ENCODE measurements around the gene MBNL3. TPM values are rescaled to one million over a fixed set of nuclear protein-coding genes. Genes with fewer than 3 reads are reported as not detected.

MBNL3 gene
- total RNA-seq, 1 experiment from 2014 or later, result 5.1 TPM

DNA sequence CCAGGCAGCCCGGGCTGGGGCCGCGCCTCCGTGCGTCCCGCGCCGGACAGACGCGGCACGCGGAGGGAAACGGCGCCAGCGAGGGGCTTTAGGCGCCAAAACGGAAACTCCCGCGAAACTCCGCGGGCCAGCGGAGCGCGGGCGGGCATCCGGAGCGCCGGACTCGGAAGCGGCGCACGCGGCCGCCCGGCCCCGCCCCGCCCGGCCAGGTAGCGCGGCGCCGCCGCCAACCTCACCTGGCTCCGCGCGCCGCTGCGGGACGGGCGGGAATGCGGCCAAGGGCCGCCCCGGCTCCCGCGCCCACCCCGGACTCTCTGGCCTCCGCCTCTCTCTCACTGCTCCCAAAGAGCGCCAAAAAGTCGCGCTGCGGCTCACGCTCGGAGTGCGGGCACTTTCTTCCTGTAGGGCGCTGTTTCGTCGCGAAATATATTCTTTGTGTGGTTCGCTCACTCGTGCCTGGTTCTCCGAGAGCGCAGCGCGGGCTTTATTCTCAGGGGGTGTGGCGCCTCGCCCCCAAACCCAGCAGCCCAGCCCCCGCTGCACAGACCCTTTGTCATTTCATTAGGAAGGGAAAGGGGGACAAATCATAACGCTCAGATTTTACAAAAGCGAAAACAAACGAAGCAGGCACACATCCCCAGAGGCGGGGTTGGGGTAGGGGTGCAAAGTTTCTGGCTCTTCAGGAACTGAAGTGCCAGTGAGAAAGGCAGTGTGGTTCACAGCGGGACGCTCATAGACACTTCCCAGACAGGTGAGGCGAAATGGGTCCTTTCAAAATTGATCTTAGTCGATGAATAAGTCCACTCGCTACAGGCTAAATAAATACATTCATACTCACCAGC, 961 bp upstream of the MBNL3 start:
- peak overlapping the region; percentile 62 for H3K4me3 ChIP-seq (ENCODE audit: insufficient read depth, low read depth, low read length)
- H3K36me3 ChIP-seq (replicated peaks; ENCODE audit: control insufficient read depth, insufficient read depth, low read length), result no peaks in the 10 kb centered on the region
- peak; percentile 79 for DNase-seq
- H3K27me3 ChIP-seq (ENCODE audit: control insufficient read depth, insufficient read depth, low read length), result peaks cover 31% of the 10 kb centered on the region

DNA sequence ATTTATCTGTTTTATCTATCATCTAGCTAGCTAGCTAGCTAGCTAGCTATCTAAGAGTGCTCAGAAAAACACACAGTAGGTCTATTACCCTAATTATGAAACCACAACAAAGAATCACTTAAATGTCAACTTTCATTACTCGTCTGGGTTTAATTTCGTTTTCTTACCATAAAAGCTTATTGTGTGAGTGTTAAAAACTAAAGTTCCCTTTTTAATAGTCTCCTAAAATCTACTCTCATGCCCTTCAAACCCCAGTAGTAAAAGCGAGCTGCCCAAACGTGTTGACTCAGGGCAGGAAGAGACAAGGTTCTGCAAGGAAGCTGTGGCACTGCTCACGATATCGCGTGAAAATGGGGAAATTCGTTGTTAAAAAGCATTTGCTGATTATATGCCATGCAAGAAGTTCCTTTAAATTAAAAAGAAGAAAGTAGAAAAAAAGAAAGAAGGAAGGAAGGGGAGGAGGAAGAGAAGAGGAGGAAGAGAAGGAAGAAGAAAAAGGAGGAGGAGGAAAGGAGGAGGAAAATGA, 595 bp downstream of the MBNL3 start:
- no peak for DNase-seq
- Histone ChIP-seq H3K36me3 (replicated peaks; ENCODE audit: control insufficient read depth, insufficient read depth, low read length) (no peaks in the 10 kb centered on the region), H3K4me3 (ENCODE audit: insufficient read depth, low read depth, low read length) (peak overlapping the region; percentile 62), H3K27me3 (ENCODE audit: control insufficient read depth, insufficient read depth, low read length) (peaks cover 31% of the 10 kb centered on the region)

DNA sequence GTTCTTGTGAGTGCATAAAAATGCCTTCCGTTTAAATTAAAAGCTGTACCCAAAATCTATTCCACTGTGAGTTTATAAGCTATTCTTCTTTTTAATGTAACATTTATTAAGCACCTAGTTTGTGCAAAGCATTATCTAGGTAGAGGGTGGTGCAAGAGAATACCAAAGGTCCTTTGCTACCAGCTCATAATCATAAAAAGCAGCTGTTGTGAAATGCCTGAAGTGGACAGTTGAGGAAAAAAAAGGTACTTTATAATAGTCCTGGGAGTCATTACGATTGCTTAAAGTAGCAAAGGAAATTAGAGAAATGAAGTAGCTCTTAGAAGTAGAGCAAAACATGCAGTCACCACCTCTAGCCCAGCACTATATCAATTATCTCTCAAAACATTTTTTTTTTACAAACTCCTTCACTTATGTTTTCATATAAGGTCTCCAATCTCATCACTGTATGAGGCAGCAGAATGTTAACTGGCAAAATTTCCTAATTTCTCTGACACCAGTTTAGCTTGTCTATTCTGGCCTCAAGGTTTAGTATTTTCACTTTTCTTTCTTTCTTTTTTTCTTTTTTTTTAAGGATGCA, 2.1 kb downstream of the MBNL3 start:
- Histone ChIP-seq H3K36me3 (replicated peaks; ENCODE audit: control insufficient read depth, insufficient read depth, low read length) (no peaks in the 10 kb centered on the region), H3K4me3 (ENCODE audit: insufficient read depth, low read depth, low read length) (no peak overlapping the region), H3K27me3 (ENCODE audit: control insufficient read depth, insufficient read depth, low read length) (peaks cover 30% of the 10 kb centered on the region)
- no peak for DNase-seq

DNA sequence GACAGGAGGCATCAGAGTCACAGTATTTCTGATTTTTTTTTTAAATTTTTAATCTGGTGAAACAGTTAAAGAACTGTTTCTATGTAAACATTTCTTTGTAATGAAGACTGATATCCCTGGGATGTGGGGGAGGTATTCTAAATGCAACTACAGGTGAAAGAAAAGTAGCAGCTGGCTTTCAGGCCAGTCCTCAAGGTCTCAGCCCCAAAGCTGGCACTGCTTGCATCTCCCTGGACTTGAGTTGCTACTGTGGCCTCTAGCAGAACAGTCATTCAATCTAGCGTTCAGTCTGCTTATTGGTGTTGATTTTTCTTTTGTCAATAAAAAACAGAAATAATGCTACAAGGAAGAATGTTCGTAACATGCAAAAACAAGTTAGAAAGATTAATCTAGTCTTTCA, 4.9 kb downstream of the MBNL3 start:
- Histone ChIP-seq H3K27me3 (ENCODE audit: control insufficient read depth, insufficient read depth, low read length) (peaks cover 12% of the 10 kb centered on the region), H3K4me3 (ENCODE audit: insufficient read depth, low read depth, low read length) (no peak overlapping the region), H3K36me3 (replicated peaks; ENCODE audit: control insufficient read depth, insufficient read depth, low read length) (no peaks in the 10 kb centered on the region)
- no peak for DNase-seq

DNA sequence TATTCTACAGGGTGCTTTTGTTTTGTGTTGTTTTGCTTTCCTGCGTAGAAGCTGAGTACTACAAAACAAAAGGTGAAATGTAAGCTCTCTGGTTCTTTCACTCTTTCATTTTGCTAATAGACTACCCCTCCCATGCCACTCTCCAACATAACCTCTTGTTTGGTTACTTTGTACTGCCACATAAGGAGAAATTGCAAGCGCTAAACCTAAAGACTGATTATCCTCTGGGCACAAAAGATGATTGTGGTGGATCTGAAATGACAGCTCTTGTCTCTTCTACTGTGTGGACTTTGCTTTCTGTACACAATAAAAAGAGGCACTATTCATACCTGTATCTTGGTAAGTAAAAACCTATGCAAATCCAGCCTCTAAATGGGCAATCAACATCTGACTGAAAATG, 5.3 kb downstream of the MBNL3 start:
- no peak overlapping the region for H3K4me3 ChIP-seq (ENCODE audit: insufficient read depth, low read depth, low read length)
- no peaks in the 10 kb centered on the region for H3K36me3 ChIP-seq (replicated peaks; ENCODE audit: control insufficient read depth, insufficient read depth, low read length)
- H3K27me3 ChIP-seq (ENCODE audit: control insufficient read depth, insufficient read depth, low read length), result peaks cover 8% of the 10 kb centered on the region
- DNase-seq, result no peak

DNA sequence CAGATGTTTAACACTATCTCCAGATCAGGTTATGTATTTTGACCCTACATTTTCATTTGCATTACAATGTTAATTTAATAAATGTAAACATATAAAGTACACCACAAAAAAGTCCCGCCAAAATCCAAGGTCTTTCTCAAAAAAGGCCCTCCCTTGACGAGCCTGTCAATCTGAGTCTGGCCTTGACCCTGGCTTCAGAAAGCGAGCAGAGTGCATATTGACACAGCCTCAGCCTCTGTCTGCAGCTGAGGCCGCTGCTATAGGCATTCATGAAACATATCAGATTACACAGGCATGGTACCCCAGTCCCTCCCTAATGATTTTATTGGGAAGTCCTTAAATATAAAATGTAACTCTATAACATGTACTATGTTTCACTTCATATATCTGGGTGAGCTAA, 6.2 kb downstream of the MBNL3 start:
- Histone ChIP-seq H3K27me3 (ENCODE audit: control insufficient read depth, insufficient read depth, low read length) (peaks cover under 1% of the 10 kb centered on the region), H3K36me3 (replicated peaks; ENCODE audit: control insufficient read depth, insufficient read depth, low read length) (no peaks in the 10 kb centered on the region), H3K4me3 (ENCODE audit: insufficient read depth, low read depth, low read length) (no peak overlapping the region)
- peak; percentile 14 for DNase-seq

DNA sequence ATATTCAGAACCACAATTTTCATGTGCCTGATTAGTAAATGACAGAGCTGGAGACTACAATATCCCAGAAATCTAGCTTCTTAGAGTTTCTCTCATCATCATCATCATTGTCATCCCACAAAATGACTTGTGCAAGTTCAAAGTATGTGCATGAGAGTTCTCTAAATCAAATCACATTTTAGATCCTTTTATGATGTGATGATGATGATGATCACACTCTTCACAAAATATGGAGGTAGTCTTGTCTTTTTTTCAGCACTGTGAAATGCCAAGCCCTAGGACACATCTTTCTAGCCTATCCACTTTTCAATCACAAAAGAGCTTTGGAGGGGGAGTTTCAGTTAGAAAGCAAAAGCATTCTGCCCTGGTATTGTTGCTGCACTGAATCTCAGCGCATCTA, 7.4 kb downstream of the MBNL3 start:
- no peaks in the 10 kb centered on the region for H3K36me3 ChIP-seq (replicated peaks; ENCODE audit: control insufficient read depth, insufficient read depth, low read length)
- no peak overlapping the region for H3K4me3 ChIP-seq (ENCODE audit: insufficient read depth, low read depth, low read length)
- DNase-seq, result no peak
- no peaks in the 10 kb centered on the region for H3K27me3 ChIP-seq (ENCODE audit: control insufficient read depth, insufficient read depth, low read length)

DNA sequence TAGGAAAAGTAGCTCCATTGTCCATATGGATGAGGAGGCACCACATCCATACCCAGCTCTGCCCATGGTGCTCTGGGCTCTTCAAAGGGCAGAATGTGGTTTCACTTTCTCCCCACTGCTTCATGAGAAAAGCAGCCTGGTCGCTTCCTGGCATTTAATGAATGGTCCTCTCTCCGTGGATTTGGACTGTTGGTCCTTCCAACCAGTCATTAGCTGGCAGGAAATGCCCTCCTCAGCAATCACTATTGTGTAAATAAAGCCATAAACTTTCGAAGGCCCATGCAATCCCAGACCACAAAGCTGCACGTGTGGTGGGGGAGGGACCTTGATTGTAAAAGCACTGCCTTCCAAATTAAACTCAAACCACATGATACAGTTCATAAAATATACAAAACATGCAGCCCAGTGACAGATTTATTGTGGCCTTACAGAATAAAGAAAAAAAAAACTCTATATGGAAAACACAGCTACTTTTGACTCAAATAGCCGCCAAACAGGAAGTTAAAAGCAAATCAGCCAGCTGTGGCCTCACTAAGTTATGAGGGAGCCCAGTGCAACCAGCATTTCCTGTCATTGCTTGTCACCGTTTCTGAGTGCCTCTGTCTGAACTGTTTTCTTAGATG, 8.1 kb downstream of the MBNL3 start:
- DNase-seq, result no peak
- H3K36me3 ChIP-seq (replicated peaks; ENCODE audit: control insufficient read depth, insufficient read depth, low read length), result no peaks in the 10 kb centered on the region
- H3K4me3 ChIP-seq (ENCODE audit: insufficient read depth, low read depth, low read length), result no peak overlapping the region
- no peaks in the 10 kb centered on the region for H3K27me3 ChIP-seq (ENCODE audit: control insufficient read depth, insufficient read depth, low read length)

DNA sequence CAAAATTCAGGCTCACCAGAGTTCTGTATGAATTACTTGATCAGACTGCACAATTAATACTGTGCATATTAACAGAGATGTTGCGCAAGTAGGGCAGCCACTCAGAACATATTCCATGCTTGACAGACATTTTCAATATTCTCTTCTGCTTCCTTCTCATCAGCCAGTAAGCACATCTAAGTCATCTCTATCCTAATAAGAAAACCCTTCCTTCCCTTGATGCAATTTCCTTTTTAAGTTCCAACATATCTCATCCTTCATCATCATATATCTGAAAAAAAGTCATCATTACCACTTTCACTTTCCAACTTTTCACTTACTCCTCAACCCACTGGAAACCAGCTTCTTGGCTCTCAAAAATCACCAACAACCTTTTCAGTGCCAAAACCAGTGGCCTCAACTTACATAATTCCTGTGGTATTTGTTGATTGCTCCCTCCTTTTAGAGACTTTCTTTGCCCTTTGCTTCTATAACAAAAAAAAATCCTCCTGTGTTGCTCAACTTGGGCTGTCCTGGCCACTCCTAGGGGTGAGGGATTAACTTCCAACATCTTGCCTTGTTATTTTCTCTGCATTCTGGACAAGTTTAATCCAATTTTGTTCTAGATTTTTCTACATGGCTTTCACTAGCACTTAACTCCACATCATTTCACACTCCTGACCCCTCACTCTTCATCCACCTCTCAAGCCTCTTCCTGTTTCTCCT, 14.1 kb downstream of the MBNL3 start:
- H3K36me3 ChIP-seq (replicated peaks; ENCODE audit: control insufficient read depth, insufficient read depth, low read length), result no peaks in the 10 kb centered on the region
- DNase-seq, result no peak
- H3K27me3 ChIP-seq (ENCODE audit: control insufficient read depth, insufficient read depth, low read length), result no peaks in the 10 kb centered on the region
- no peak overlapping the region for H3K4me3 ChIP-seq (ENCODE audit: insufficient read depth, low read depth, low read length)

DNA sequence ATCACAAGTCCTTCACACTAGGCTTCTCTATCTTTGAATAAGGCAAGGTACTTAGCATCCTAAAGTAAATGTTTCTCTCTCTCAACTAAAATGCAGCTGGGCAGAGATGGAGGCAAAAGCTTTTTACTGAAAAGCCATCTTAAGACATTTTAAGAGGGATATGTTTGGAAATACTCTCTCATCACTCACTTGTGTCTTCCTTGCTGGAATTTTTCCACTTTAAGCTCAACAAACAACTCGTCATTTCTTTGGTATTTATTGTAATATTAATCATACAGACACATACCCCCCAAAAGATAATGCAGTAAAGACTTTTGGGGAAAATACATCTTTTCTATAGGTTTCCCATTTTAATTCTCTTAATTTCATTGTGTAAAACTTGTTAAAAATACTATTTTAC, 16.4 kb downstream of the MBNL3 start:
- no peaks in the 10 kb centered on the region for H3K27me3 ChIP-seq (ENCODE audit: control insufficient read depth, insufficient read depth, low read length)
- H3K4me3 ChIP-seq (ENCODE audit: insufficient read depth, low read depth, low read length), result no peak overlapping the region
- H3K36me3 ChIP-seq (replicated peaks; ENCODE audit: control insufficient read depth, insufficient read depth, low read length), result no peaks in the 10 kb centered on the region
- no peak for DNase-seq

DNA sequence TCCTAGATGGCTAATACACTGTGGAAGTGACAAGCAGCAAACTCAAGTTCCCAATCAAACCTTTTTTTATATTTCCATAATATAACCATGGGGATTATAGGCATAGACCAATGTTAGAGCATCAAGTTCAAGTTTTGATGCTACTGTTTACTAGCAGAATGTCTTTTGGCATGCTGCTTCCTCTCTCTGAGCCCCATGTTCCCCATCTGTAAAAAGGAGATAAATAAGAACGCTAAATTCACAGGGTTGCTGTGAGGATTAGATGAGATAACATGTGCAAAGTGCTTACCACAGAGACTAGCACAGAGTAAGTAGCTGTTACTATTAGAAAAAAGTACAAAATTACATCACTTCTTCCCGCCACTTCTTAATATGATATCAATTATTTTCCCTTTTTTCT, 18.0 kb downstream of the MBNL3 start:
- no peak overlapping the region for H3K4me3 ChIP-seq (ENCODE audit: insufficient read depth, low read depth, low read length)
- H3K36me3 ChIP-seq (replicated peaks; ENCODE audit: control insufficient read depth, insufficient read depth, low read length), result no peaks in the 10 kb centered on the region
- no peak for DNase-seq
- no peaks in the 10 kb centered on the region for H3K27me3 ChIP-seq (ENCODE audit: control insufficient read depth, insufficient read depth, low read length)

DNA sequence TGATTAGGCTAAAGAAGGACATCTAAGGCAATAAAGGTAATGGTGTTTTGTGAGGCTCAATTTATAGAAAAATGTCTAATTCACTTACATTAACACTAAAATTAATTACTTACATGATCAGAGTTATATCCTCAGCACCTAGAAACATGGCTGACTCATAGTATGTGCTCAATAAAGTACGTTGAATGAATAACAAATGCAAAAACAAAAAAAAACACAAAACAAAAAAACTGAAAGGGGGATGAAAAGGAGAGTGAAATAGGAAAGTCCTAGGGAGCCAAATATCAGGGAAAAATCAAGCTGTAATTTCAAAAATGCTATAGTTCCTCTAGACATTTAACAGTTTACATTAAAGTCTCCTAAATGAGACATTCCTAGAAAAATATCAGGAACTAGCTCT, 18.7 kb downstream of the MBNL3 start:
- H3K4me3 ChIP-seq (ENCODE audit: insufficient read depth, low read depth, low read length), result no peak overlapping the region
- no peaks in the 10 kb centered on the region for H3K36me3 ChIP-seq (replicated peaks; ENCODE audit: control insufficient read depth, insufficient read depth, low read length)
- no peak for DNase-seq
- H3K27me3 ChIP-seq (ENCODE audit: control insufficient read depth, insufficient read depth, low read length), result no peaks in the 10 kb centered on the region

DNA sequence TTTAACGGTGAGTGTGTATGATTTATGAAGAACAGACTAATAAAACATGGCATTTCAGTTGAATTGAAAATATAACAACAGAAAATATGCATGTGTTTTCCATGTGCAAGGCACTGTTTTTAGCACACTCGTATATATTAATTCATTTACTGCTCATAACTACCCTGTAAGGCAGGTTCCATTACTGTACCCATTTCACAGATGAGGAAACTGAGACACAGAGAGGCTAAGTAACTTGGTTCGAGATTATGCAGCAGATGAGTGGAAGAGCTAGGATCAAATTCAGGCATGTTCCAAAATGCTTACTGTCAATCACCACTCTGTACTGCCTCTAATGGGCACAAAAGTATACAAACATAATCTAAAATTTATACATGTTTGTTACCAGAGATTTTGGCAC, 20.4 kb downstream of the MBNL3 start:
- no peak for DNase-seq
- Histone ChIP-seq H3K36me3 (replicated peaks; ENCODE audit: control insufficient read depth, insufficient read depth, low read length) (no peaks in the 10 kb centered on the region), H3K27me3 (ENCODE audit: control insufficient read depth, insufficient read depth, low read length) (no peaks in the 10 kb centered on the region), H3K4me3 (ENCODE audit: insufficient read depth, low read depth, low read length) (no peak overlapping the region)

DNA sequence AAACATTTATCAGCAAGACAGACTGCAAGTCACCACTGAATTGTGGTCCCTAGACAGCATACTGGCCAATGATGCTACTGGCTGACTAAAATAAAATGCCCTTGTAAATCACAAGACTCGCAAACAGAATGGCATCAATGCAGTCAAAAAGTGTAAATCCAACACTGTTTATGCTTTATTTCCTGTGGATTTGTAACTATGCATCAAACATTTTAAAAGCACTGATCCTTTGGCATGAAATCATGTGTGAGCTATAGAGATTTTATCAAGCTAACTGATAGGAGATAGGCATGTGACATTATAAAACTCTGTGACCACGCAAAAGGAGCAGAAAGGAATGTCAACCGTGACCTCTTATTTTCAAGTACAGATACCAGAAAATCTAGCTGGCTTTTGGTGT, 20.8 kb downstream of the MBNL3 start:
- Histone ChIP-seq H3K4me3 (ENCODE audit: insufficient read depth, low read depth, low read length) (no peak overlapping the region), H3K36me3 (replicated peaks; ENCODE audit: control insufficient read depth, insufficient read depth, low read length) (no peaks in the 10 kb centered on the region), H3K27me3 (ENCODE audit: control insufficient read depth, insufficient read depth, low read length) (no peaks in the 10 kb centered on the region)
- no peak for DNase-seq

Measured in H7 (cell line).